B cell (primary cell): Measurements from ENCODE around the gene GLB1L3. TPM values are rescaled to one million over a fixed set of nuclear protein-coding genes. Genes with fewer than 3 reads are reported as not detected.
"Not testable (repeated sequence)": the region's sequence is repeated elsewhere in the genome, so short reads cannot be mapped to it uniquely, and the experiment has no call there.

Source experiments
- ATAC-seq: fragments of 200-7000 bp; cut with Tn5 transposase; one replicate; pipeline ENCODE4 v1.10.0; 2021; ENCODE audit warnings: low read depth, mild to moderate bottlenecking, moderate number of reproducible peaks, moderate library complexity
- CTCF ChIA-PET: fragments of 350-600 bp; sonication (Branson Sonifier 250); formaldehyde crosslinking; loops from one replicate; lab custom pipeline; 2021; ENCODE audit warnings: antibody characterized with exemption, inconsistent platforms; lab: Charles Lee
- POLR2A ChIA-PET: fragments of 350-600 bp; sonication (Branson Sonifier 250); formaldehyde crosslinking; loops from one replicate; lab custom pipeline; 2021; ENCODE audit warnings: antibody characterized with exemption; lab: Charles Lee
- DNase-seq: peaks from one replicate; pipeline ENCODE4 v3.0.0; 2013
- H2AFZ ChIP-seq: 2 replicates; pipeline ENCODE4 v1.6.1; 2012; ENCODE audit warnings: mild to moderate bottlenecking, low read depth, low read length; ENCODE audit not compliant: insufficient read depth, poor library complexity, severe bottlenecking
- H3K27ac ChIP-seq, 2 donors: 1 replicate in 1 of 2; 2 replicates in 1 of 2; pipeline ENCODE4 v1.5.1; 2012 to 2013; ENCODE audit warnings: low read length in 2 of 2, mild to moderate bottlenecking in 2 of 2, moderate library complexity in 1 of 2
- H3K27me3 ChIP-seq, 4 experiments: fragments of 200-600 bp in 1 of 4; sonication (generic) in 1 of 4; replicated peaks in 1 of 4; 1 replicate in 2 of 4; 2 replicates in 2 of 4; pipeline versions ENCODE4 v1.6.1 to v1.7.0; 2013 to 2016; ENCODE audit warnings: low read length in 3 of 4, mild to moderate bottlenecking in 2 of 4, mixed read lengths in 1 of 4, moderate library complexity in 1 of 4; ENCODE audit not compliant: insufficient read depth in 4 of 4, control insufficient read depth in 3 of 4; ENCODE audit errors: control extremely low read depth in 1 of 4
- H3K36me3 ChIP-seq, 2 experiments: replicated peaks in 1 of 2; 1 replicate in 1 of 2; 2 replicates in 1 of 2; pipeline versions ENCODE4 v1.6.1 to v1.7.1; 2013; ENCODE audit warnings: low read length in 1 of 2; ENCODE audit not compliant: insufficient read depth in 2 of 2, control insufficient read depth in 1 of 2; ENCODE audit errors: control extremely low read depth in 1 of 2, extremely low read depth in 1 of 2
- H3K4me1 ChIP-seq, 2 donors: fragments of 200-600 bp in 1 of 2; sonication (generic) in 1 of 2; 1 replicate in 1 of 2; 2 replicates in 1 of 2; pipeline versions ENCODE4 v1.5.1 to v1.6.1; 2013 to 2017; ENCODE audit warnings: low read length in 2 of 2; ENCODE audit not compliant: control insufficient read depth in 2 of 2, insufficient read depth in 2 of 2
- H3K4me2 ChIP-seq: replicated peaks from 2 replicates; pipeline ENCODE3; 2012; ENCODE audit warnings: mild to moderate bottlenecking, low read depth, low read length; ENCODE audit not compliant: poor library complexity, severe bottlenecking
- H3K4me3 ChIP-seq, 5 experiments: fragments of 200-600 bp in 1 of 5; sonication (generic) in 1 of 5; 1 replicate in 3 of 5; 2 replicates in 2 of 5; pipeline versions ENCODE4 v1.5.1 to v1.7.0; 2011 to 2016; ENCODE audit warnings: low read length in 4 of 5, mild to moderate bottlenecking in 4 of 5, low read depth in 2 of 5, control low read depth in 1 of 5, moderate library complexity in 1 of 5; ENCODE audit not compliant: insufficient read depth in 1 of 5; ENCODE audit errors: control extremely low read depth in 1 of 5, extremely low read depth in 1 of 5
- H3K79me2 ChIP-seq: fragments of 200-600 bp; sonication (generic); one replicate; pipeline ENCODE4 v1.6.0; 2016; ENCODE audit warnings: low read length; ENCODE audit not compliant: control insufficient read depth, insufficient read depth
- H3K9ac ChIP-seq: fragments of 200-600 bp; sonication (generic); 2 replicates; pipeline ENCODE4 v1.6.1; 2017; ENCODE audit warnings: mild to moderate bottlenecking, low read length, moderate library complexity
- H3K9me3 ChIP-seq, 3 donors: one replicate each; pipeline versions ENCODE4 v1.6.1 to v1.7.1; 2013; ENCODE audit warnings: low read length in 2 of 3; ENCODE audit not compliant: control insufficient read depth in 2 of 3, insufficient read depth in 1 of 3; ENCODE audit errors: control extremely low read depth in 1 of 3
- H4K20me1 ChIP-seq: 2 replicates; pipeline ENCODE4 v1.6.0; 2012; ENCODE audit warnings: mild to moderate bottlenecking, low read length; ENCODE audit not compliant: insufficient read depth, control insufficient read depth, poor library complexity, severe bottlenecking
- H3K27ac Mint-ChIP-seq: one replicate; pipeline ENCODE4 v1.8.0; 2021; ENCODE audit warnings: mixed read lengths
- H3K27me3 Mint-ChIP-seq: one replicate; pipeline ENCODE4 v1.8.0; 2021; ENCODE audit warnings: mixed read lengths
- H3K4me1 Mint-ChIP-seq: one replicate; pipeline ENCODE4 v1.8.0; 2021; ENCODE audit warnings: mixed read lengths
- H3K4me3 Mint-ChIP-seq: one replicate; pipeline ENCODE4 v1.8.0; 2021; ENCODE audit warnings: mixed read lengths
- H3K9me3 Mint-ChIP-seq: one replicate; pipeline ENCODE4 v1.8.0; 2022; ENCODE audit warnings: mixed read lengths; ENCODE audit not compliant: insufficient read depth
- CTCF ChIP-seq: fragments of 200-600 bp; IDR thresholded peaks from one replicate; pipeline ENCODE4 v1.8.0; 2022; ENCODE audit warnings: antibody characterized with exemption, mild to moderate bottlenecking
- EZH2 ChIP-seq: IDR thresholded peaks from 2 replicates; pipeline ENCODE4 v1.6.1; 2012; ENCODE audit warnings: borderline replicate concordance, low read depth, mild to moderate bottlenecking, moderate library complexity, low read length; ENCODE audit not compliant: insufficient read depth, poor library complexity, severe bottlenecking
- WGBS: methylation state at CpG from one replicate; pipeline ENCODE4 v1.1.5; 2013; ENCODE audit warnings: missing lambda C conversion rate; ENCODE audit not compliant: insufficient coverage; 5-methylcytosine and 5-hydroxymethylcytosine counted together
- intact Hi-C: fragments of 100-400 bp; cut with micrococcal nuclease; formaldehyde crosslinking; loops from one replicate; pipeline ENCODE4 v1.10.0; 2022
- polyA plus RNA-seq: library from polyadenylated mRNA; depleted of rRNA; stranded (reverse); fragments of >200 nt; gene quantifications from 2 replicates; pipeline ENCODE4 v1.2.3, GENCODE V29; 2012
- total RNA-seq, 2 donors: library from RNA; stranded (reverse); fragments of 120-200 nt in 1 of 2; gene quantifications; 1 replicate in 1 of 2; 2 replicates in 1 of 2; pipeline versions ENCODE4 v1.2.3 to v1.2.4, GENCODE V29; 2013 to 2022

The GLB1L3 gene
- total and polyA plus RNA-seq, 2 donors (not counting 1 experiment from before 2014, with no cell fraction given): not detected

GRCh38 chr11:134281635-134282034 is 5.5 kb downstream of the GLB1L3 start:
- H3K27ac Mint-ChIP-seq, H3K79me2 ChIP-seq, H3K4me3 Mint-ChIP-seq, intact Hi-C loops, H3K4me3 ChIP-seq, H3K27ac ChIP-seq, ATAC-seq, H3K4me1 Mint-ChIP-seq, H3K36me3 ChIP-seq, CTCF ChIA-PET, H3K9ac ChIP-seq, H2AFZ ChIP-seq, H3K4me2 ChIP-seq, DNase-seq, POLR2A ChIA-PET, H3K9me3 Mint-ChIP-seq, H4K20me1 ChIP-seq: not testable (repeated sequence)
- WGBS: 100% methylated on average over 1 of the region's 17 CpGs
- H3K27me3 Mint-ChIP-seq: peaks cover 51% of the 10 kb centered on the region
- H3K4me1 ChIP-seq: peaks cover 10 to 14% of the 10 kb centered on the region in 2 donors
- H3K9me3 ChIP-seq: peaks cover 0 to 18% (median 5%) of the 10 kb centered on the region in 3 donors
- H3K27me3 ChIP-seq: peaks cover 0 to 24% (median 20%) of the 10 kb centered on the region in 4 experiments

- Histone ChIP-seq H3K9ac (no peak overlapping the region), H3K27ac (no peak overlapping the region), H3K4me1 (peaks cover 3 to 7% of the 10 kb centered on the region in 2 donors), H3K4me3 (no peak overlapping the region), H3K27me3 (peaks cover 0 to 18% (median 13%) of the 10 kb centered on the region in 4 experiments), H2AFZ (no peak overlapping the region), H3K79me2 (no peaks in the 10 kb centered on the region), H3K36me3 (no peaks in the 10 kb centered on the region), H4K20me1 (no peaks in the 10 kb centered on the region), H3K9me3 (peaks cover 0 to 12% (median 5%) of the 10 kb centered on the region in 3 donors), H3K4me2 (no peak overlapping the region)
- WGBS: 90% methylated on average over 19 of the region's 22 CpGs
- Mint-ChIP-seq H3K27ac (no peak overlapping the region), H3K27me3 (peaks cover 47% of the 10 kb centered on the region), H3K4me1 (peaks cover 3% of the 10 kb centered on the region), H3K9me3 (peaks cover 7% of the 10 kb centered on the region), H3K4me3 (no peak overlapping the region)
- TF ChIP-seq EZH2 (no peak), CTCF (no peak)
- POLR2A ChIA-PET: no interaction called here
- DNase-seq (no peak), ATAC-seq (no peak)
- intact Hi-C loops: no loop called here
- CTCF ChIA-PET: no interaction called here
These were observed 6.2 kb downstream of the GLB1L3 start for GRCh38 chr11:134282121-134283045.
